Measurements from ENCODE around the gene TIPARP. TPM values are rescaled to one million over a fixed set of nuclear protein-coding genes. Genes with fewer than 3 reads are reported as not detected.

The TIPARP gene
- polyA plus RNA-seq, 1 of the 3 experiments (the other 2 are of a cell fraction) = 6.2 TPM

- no peaks in the 10 kb centered on the region for H3F3A ChIP-seq (replicated peaks; ENCODE audit: insufficient read depth)
- WGBS (ENCODE audit: low lambda C conversion rate) = 95% methylated on average over 7 of the region's 7 CpGs
- H3K9me3 ChIP-seq = no peaks in the 10 kb centered on the region
- peaks cover under 1% of the 10 kb centered on the region; the same call in 1 of the 2 replicates for H3K79me2 ChIP-seq (ENCODE audit: insufficient read depth)
- no peak for DNase-seq
- peaks cover 48% of the 10 kb centered on the region in 2 experiments for H3K36me3 ChIP-seq (replicated peaks in 1 of 2; ENCODE audit: control insufficient read depth in 1 of 2, insufficient read depth in 2 of 2, low read length in 1 of 2)
- no peaks in the 10 kb centered on the region for H3K9me2 ChIP-seq
- CTCF ChIA-PET = interaction anchor here (2.0 kb wide), 1 partner anchor 32 kb away, joined by 7 read pairs; the partner anchor contains the start of gene TIPARP
- no peak overlapping the region for H3K4me2 ChIP-seq
- H3K4me1 ChIP-seq (ENCODE audit: control insufficient read depth in 1 of 2, insufficient read depth in 2 of 2, low read depth in 1 of 2, low read length in 1 of 2) = no peaks in the 10 kb centered on the region
- no peak overlapping the region for H3K9ac ChIP-seq
- H3K4me3 ChIP-seq (ENCODE audit: low read depth in 2 of 2, low read length in 1 of 2) = no peak overlapping the region
- no peak overlapping the region for H2AFZ ChIP-seq (ENCODE audit: low read depth)
- TF ChIP-seq NRF1 (IDR thresholded peaks at IDR 0.05; ENCODE audit: low read depth, low read length) (no peak), ELF1 (IDR thresholded peaks at IDR 0.05) (no peak), FOXJ3 (CRISPR knock-in tag; IDR thresholded peaks at IDR 0.05) (no peak), SIN3A (IDR thresholded peaks at IDR 0.05; ENCODE audit: borderline replicate concordance, low read depth, low read length) (no peak), MXI1 (IDR thresholded peaks at IDR 0.05; ENCODE audit: low read depth, low read length) (no peak), PBX3 (IDR thresholded peaks at IDR 0.05) (no peak), FOXM1 (IDR thresholded peaks at IDR 0.05; ENCODE audit: low read depth) (no peak), USF1 (IDR thresholded peaks at IDR 0.05; ENCODE audit: borderline replicate concordance, low read depth) (no peak), IRF3 (IDR thresholded peaks at IDR 0.05; ENCODE audit: low read depth, low read length) (no peak), SMC3 (IDR thresholded peaks at IDR 0.05; ENCODE audit: low read depth, low read length) (no peak), GATA2 (CRISPR knock-in tag; IDR thresholded peaks at IDR 0.05) (no peak), TCF12 (IDR thresholded peaks at IDR 0.05) (no peak), MEF2A (IDR thresholded peaks at IDR 0.05; ENCODE audit: borderline replicate concordance, low read depth) (no peak)
- POLR2A ChIA-PET = no interaction called here
- no peaks in the 10 kb centered on the region for H3K27me3 ChIP-seq (ENCODE audit: insufficient read depth)
- no peak overlapping the region for H3K27ac ChIP-seq (ENCODE audit: low read depth in 2 of 2, low read length in 1 of 2)
- no peaks in the 10 kb centered on the region for H4K20me1 ChIP-seq (ENCODE audit: insufficient read depth)
Observed at GRCh38 chr3:156707588-156707987, 33.2 kb downstream of the TIPARP start.

GRCh38 chr3:156710429-156710828, 36.0 kb downstream of the TIPARP start:
- POLR2A ChIA-PET = no interaction called here
- 58% methylated on average over 1 of the region's 1 CpG for WGBS (ENCODE audit: low lambda C conversion rate)
- TF ChIP-seq RXRA (IDR thresholded peaks at IDR 0.05; ENCODE audit: borderline replicate concordance, low read depth) (no peak), RFX5 (IDR thresholded peaks at IDR 0.05; ENCODE audit: low read length) (no peak), NRF1 (IDR thresholded peaks at IDR 0.05; ENCODE audit: low read depth, low read length) (no peak), NFIC (IDR thresholded peaks at IDR 0.05; ENCODE audit: borderline replicate concordance) (no peak), TAF1 (IDR thresholded peaks at IDR 0.05; ENCODE audit: borderline replicate concordance, low read depth, low read length) (no peak), EZH2phosphoT487 (IDR thresholded peaks at IDR 0.05; ENCODE audit: borderline replicate concordance, low read depth) (no peak), PBX3 (IDR thresholded peaks at IDR 0.05) (no peak), ELF1 (IDR thresholded peaks at IDR 0.05) (no peak), ZBTB33 (IDR thresholded peaks at IDR 0.05; ENCODE audit: borderline replicate concordance, low read depth) (no peak), CHD2 (IDR thresholded peaks at IDR 0.05; ENCODE audit: low read length, partially characterized antibody) (no peak), TEAD4 (IDR thresholded peaks at IDR 0.05; ENCODE audit: borderline replicate concordance, insufficient read depth) (no peak)

More at GRCh38 chr3:156710429-156710828, 36.0 kb downstream of the TIPARP start:
- no peaks in the 10 kb centered on the region for H3K79me2 ChIP-seq (ENCODE audit: insufficient read depth)
- no peak overlapping the region for H3K9ac ChIP-seq
- no peaks in the 10 kb centered on the region for H3K27me3 ChIP-seq (ENCODE audit: insufficient read depth)
- no peaks in the 10 kb centered on the region for H3K9me3 ChIP-seq
- no peak overlapping the region for H3K4me2 ChIP-seq
- H4K20me1 ChIP-seq (ENCODE audit: insufficient read depth) = no peaks in the 10 kb centered on the region
- no peak overlapping the region for H3K27ac ChIP-seq (ENCODE audit: low read depth in 2 of 2, low read length in 1 of 2)
- no peaks in the 10 kb centered on the region for H3F3A ChIP-seq (replicated peaks; ENCODE audit: insufficient read depth)
- H2AFZ ChIP-seq (ENCODE audit: low read depth) = no peak overlapping the region
- no peaks in the 10 kb centered on the region for H3K9me2 ChIP-seq
- H3K4me3 ChIP-seq (ENCODE audit: low read depth in 2 of 2, low read length in 1 of 2) = no peak overlapping the region
- H3K4me1 ChIP-seq (ENCODE audit: control insufficient read depth in 1 of 2, insufficient read depth in 2 of 2, low read depth in 1 of 2, low read length in 1 of 2) = no peaks in the 10 kb centered on the region
- DNase-seq = no peak
- H3K36me3 ChIP-seq (replicated peaks in 1 of 2; ENCODE audit: control insufficient read depth in 1 of 2, insufficient read depth in 2 of 2, low read length in 1 of 2) = peaks cover 30 to 31% of the 10 kb centered on the region in 2 experiments
- CTCF ChIA-PET = no interaction called here

Data from SK-N-SH (cell line).